Vagina (tissue), 2 donors: ENCODE results near the gene SLC25A10. TPM values are rescaled to one million over a fixed set of nuclear protein-coding genes. Genes with fewer than 3 reads are reported as not detected.

Experiments
- DNase-seq, 2 donors: peaks; one replicate each; pipeline ENCODE4 v3.0.0-alpha.2; 2017; ENCODE audit errors: extremely low spot score in 2 of 2
- H3K27ac ChIP-seq: fragments of 200-600 bp; sonication (generic); one replicate; pipeline ENCODE4 v1.5.1; 2019
- H3K27me3 ChIP-seq: fragments of 200-600 bp; sonication (generic); one replicate; pipeline ENCODE4 v1.5.1; 2019
- H3K36me3 ChIP-seq, 2 donors: fragments of 200-600 bp; sonication (generic); one replicate each; pipeline ENCODE4 v1.5.1; 2017 to 2019
- H3K4me1 ChIP-seq: fragments of 200-600 bp; sonication (generic); one replicate; pipeline ENCODE4 v1.5.1; 2019
- H3K4me3 ChIP-seq, 2 donors: fragments of 200-600 bp; sonication (generic); 1 replicate in 1 of 2; 2 replicates in 1 of 2; pipeline ENCODE4 v1.5.1; 2016 to 2019
- H3K9me3 ChIP-seq: fragments of 200-600 bp; sonication (generic); one replicate; pipeline ENCODE4 v1.5.1; 2019
- POLR2A ChIP-seq, 2 donors: fragments of 450-650 bp; IDR thresholded peaks; one replicate each; pipeline ENCODE4 v1.6.1; 2017; ENCODE audit warnings: antibody characterized with exemption in 2 of 2, mild to moderate bottlenecking in 2 of 2, moderate library complexity in 2 of 2
- POLR2AphosphoS5 ChIP-seq, 2 donors: sonication (generic); formaldehyde crosslinking; IDR thresholded peaks; one replicate each; pipeline ENCODE4 v1.9.0; 2017; ENCODE audit warnings: antibody characterized with exemption in 2 of 2, mild to moderate bottlenecking in 2 of 2, low read depth in 1 of 2; ENCODE audit not compliant: insufficient read depth in 1 of 2
- intact Hi-C: fragments of 100-400 bp; cut with DNase I; formaldehyde crosslinking; loops from one replicate; pipeline ENCODE4 v1.15.1; 2023
- total RNA-seq: library from RNA; depleted of rRNA; stranded (reverse); fragments of >200 nt; gene quantifications from one replicate; pipeline ENCODE4 v1.2.3, GENCODE V29; 2016
- TF ChIP-seq, protein P1 (sequence below), 3 experiments: fragments of 450-650 bp in 2 of 3; fragments of 200-600 bp in 1 of 3; sonication (generic) in 1 of 3; IDR thresholded peaks; one replicate each; pipeline ENCODE4 v1.5.1; 2017 to 2019; ENCODE audit warnings: antibody characterized with exemption in 3 of 3, mild to moderate bottlenecking in 2 of 3, moderate library complexity in 2 of 3

The SLC25A10 gene
- total RNA-seq, 1 donor from 2014 or later: 2.9 TPM

DNA sequence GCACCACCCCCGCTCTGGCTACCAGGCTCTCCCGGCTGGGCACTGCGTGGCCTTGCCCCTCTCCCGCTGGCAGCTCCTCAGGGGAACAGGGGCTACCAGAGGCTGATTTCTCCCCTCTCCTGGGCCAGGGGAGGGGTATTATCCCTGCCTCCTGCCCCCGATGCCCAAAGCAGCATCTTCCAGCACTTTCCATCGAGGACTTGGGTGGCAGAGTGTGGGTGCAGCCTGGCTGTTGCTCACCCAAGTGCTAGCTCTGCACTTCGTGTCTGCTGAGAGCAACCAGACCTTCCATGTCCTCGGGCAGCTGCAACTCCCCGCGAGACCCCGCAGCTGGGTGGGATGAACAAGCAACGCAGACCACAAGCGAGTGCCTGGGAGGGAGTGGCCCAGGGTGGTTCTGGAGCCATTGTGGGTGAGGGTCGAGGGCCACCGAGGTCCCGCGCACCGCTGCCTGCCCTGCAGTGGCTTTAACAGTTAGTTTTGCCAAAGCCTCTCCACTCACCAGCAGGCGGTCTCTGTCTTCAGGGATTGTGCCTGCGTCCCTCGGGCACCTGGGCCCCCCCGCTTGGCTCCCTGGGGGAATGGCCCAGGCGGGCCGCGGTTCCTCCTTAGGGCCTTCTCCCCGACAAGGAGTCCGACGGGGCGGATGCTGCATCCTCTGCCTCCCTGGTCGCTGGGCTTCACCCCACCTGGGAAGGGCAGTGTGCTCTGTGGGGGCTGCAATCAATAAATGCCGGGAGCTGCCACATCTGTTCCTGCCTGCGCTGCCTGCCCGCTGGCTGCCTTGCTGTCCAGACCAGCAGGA lies 8.4 kb downstream of the SLC25A10 start:
- DNase-seq: no peak
- Histone ChIP-seq H3K27me3 (no peaks in the 10 kb centered on the region), H3K4me1 (peaks cover 12% of the 10 kb centered on the region), H3K36me3 (no peaks in the 10 kb centered on the region), H3K9me3 (no peaks in the 10 kb centered on the region), H3K27ac (no peak overlapping the region), H3K4me3 (no peak overlapping the region)
- intact Hi-C loops: no loop called here
- TF ChIP-seq, protein P1, sequence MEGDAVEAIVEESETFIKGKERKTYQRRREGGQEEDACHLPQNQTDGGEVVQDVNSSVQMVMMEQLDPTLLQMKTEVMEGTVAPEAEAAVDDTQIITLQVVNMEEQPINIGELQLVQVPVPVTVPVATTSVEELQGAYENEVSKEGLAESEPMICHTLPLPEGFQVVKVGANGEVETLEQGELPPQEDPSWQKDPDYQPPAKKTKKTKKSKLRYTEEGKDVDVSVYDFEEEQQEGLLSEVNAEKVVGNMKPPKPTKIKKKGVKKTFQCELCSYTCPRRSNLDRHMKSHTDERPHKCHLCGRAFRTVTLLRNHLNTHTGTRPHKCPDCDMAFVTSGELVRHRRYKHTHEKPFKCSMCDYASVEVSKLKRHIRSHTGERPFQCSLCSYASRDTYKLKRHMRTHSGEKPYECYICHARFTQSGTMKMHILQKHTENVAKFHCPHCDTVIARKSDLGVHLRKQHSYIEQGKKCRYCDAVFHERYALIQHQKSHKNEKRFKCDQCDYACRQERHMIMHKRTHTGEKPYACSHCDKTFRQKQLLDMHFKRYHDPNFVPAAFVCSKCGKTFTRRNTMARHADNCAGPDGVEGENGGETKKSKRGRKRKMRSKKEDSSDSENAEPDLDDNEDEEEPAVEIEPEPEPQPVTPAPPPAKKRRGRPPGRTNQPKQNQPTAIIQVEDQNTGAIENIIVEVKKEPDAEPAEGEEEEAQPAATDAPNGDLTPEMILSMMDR (IDR thresholded peaks at IDR 0.05): no peak
- TF ChIP-seq POLR2A (IDR thresholded peaks at IDR 0.05) (no peak), POLR2AphosphoS5 (IDR thresholded peaks at IDR 0.05; ENCODE audit: insufficient read depth in 1 of 2, low read depth in 1 of 2) (no peak)

DNA sequence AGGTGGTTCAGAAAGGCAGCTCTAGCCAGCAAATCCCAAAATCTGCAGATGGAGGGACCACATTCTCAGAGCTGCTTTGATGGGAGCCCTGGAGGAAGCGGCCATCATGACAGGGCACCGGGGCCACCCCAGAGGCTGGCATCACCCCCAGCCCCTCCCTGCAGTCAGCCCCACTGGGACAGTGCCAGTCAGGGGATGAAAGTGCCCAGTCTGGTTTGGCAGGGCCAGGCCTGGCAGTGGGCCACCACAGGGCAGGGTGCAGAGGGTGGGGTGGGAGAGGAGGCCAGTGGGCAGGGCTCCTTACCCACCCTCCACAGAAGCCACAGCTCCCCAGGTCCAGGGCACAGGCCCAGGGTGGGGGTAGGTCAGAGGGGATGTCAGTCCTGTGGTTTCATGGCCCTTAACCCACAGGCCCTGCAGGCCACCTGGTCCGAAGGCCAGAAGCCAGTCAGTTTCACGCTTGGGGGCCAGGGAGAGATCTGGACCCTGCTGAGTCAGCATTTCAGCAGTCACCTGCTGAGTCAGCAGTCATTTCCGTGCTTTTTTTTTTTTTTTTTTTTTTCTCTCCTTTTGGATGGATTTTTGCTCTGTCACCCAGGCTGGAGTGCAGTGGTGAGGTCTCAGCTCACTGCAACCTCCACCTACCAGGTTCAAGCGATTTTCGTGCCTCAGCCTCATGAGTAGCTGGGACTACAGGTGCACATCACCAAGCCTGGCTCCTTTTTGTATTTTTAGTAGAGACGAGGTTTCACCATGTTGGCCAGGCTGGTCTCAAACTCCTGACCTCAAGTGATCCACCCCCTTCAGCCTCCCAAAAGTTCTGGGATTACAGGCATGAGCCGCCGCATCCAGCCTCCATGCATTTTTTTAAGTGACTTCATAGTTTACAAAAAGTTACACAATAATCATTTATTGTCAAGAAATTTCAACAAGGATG lies 10.4 kb downstream of the SLC25A10 start:
- Histone ChIP-seq H3K9me3 (no peaks in the 10 kb centered on the region), H3K27ac (no peak overlapping the region), H3K36me3 (no peaks in the 10 kb centered on the region), H3K27me3 (no peaks in the 10 kb centered on the region), H3K4me1 (peaks cover 12% of the 10 kb centered on the region), H3K4me3 (no peak overlapping the region)
- no peak for DNase-seq
- intact Hi-C loops: no loop called here
- TF ChIP-seq, protein P1 (IDR thresholded peaks at IDR 0.05): no peak
- TF ChIP-seq POLR2A (IDR thresholded peaks at IDR 0.05) (no peak), POLR2AphosphoS5 (IDR thresholded peaks at IDR 0.05; ENCODE audit: insufficient read depth in 1 of 2, low read depth in 1 of 2) (peak; percentile 29 to 56)

DNA sequence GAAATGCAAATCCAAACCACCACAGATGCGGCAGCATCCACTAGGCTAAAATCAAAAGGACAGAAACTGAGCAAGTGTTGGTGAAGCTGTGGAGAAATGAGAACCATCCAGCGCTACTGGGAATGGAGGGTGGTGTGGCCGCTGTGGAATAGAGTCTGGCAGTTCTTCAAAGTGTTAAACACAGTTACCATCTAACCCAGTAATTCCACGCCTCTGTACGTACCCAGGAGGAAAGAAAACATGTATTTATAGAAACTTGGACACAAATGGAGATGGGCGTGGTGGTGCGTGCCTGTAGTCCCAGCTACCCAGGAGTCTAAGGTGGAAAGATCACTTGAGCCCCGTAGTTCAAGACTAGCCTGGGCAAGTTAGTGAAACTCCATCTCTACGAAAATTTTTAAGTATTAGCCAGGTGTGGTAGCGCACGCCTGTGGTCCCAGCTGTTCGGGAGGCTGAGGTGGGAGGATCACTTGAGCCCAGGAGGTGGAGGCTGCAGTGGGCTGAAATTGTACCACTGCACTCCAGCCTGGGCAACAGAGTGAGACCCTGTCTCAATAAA lies 11.6 kb downstream of the SLC25A10 start:
- no peaks in the 10 kb centered on the region for H3K27me3 ChIP-seq
- H3K27ac ChIP-seq: no peak overlapping the region
- DNase-seq: no peak

DNA sequence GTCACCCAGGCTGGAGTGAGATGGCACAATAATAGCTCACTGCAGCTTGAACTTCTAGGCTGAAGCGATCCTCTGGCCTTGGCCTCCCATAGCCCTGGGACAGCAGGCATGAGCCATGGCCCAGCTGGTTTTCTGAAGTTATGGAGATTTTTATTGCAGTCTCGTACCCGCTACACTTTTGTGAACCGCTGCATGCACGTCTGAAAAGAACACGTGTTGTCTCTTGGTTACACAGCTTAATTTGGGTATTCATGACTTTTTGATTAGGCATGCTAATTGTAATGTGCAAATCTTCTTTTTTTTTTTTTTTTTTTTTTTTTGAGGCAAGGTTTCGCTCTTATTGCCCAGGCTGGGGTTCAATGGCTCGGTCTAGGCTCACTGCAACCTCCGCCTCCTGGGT lies 13.4 kb downstream of the SLC25A10 start:
- no peak overlapping the region for H3K27ac ChIP-seq
- H3K36me3 ChIP-seq: no peaks in the 10 kb centered on the region
- DNase-seq: no peak
- no peak overlapping the region for H3K4me3 ChIP-seq
- intact Hi-C loops: no loop called here
- no peak for TF ChIP-seq POLR2A (IDR thresholded peaks at IDR 0.05)
- no peak for TF ChIP-seq POLR2AphosphoS5 (IDR thresholded peaks at IDR 0.05; ENCODE audit: insufficient read depth in 1 of 2, low read depth in 1 of 2)
- TF ChIP-seq, protein P1 (IDR thresholded peaks at IDR 0.05): no peak
- no peaks in the 10 kb centered on the region for H3K9me3 ChIP-seq
- H3K27me3 ChIP-seq: no peaks in the 10 kb centered on the region
- peaks cover 12% of the 10 kb centered on the region for H3K4me1 ChIP-seq

More for the DNA sequence above, 11.6 kb downstream of the SLC25A10 start:
- intact Hi-C loops: no loop called here
- no peaks in the 10 kb centered on the region for H3K36me3 ChIP-seq
- H3K4me1 ChIP-seq: peaks cover 12% of the 10 kb centered on the region
- no peak overlapping the region for H3K4me3 ChIP-seq
- no peaks in the 10 kb centered on the region for H3K9me3 ChIP-seq
- TF ChIP-seq POLR2A (IDR thresholded peaks at IDR 0.05): no peak
- TF ChIP-seq POLR2AphosphoS5 (IDR thresholded peaks at IDR 0.05; ENCODE audit: insufficient read depth in 1 of 2, low read depth in 1 of 2): no peak
- TF ChIP-seq, protein P1 (IDR thresholded peaks at IDR 0.05): no peak
